ENCODE data around the gene KLHDC1.

DNA sequence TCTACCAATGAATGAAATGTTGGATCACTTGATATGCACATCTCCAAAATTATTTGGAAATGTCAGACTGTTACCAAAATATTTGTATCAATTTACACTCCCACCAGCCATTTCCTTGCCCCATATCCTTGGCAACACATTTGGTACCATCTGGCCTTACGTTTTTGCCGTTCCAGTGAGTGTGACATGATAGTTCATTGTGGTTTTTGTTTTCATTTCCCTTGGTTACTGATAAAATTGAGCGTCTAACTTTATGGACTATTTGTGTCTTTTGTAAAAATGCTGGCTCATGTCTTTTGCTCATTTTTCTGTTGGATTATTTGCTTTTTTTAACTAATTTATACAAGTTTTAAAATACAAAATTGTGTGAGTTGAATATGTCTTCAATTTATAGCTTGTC, 11.0 kb downstream of the KLHDC1 start:
- TF ChIP-seq, protein P1, sequence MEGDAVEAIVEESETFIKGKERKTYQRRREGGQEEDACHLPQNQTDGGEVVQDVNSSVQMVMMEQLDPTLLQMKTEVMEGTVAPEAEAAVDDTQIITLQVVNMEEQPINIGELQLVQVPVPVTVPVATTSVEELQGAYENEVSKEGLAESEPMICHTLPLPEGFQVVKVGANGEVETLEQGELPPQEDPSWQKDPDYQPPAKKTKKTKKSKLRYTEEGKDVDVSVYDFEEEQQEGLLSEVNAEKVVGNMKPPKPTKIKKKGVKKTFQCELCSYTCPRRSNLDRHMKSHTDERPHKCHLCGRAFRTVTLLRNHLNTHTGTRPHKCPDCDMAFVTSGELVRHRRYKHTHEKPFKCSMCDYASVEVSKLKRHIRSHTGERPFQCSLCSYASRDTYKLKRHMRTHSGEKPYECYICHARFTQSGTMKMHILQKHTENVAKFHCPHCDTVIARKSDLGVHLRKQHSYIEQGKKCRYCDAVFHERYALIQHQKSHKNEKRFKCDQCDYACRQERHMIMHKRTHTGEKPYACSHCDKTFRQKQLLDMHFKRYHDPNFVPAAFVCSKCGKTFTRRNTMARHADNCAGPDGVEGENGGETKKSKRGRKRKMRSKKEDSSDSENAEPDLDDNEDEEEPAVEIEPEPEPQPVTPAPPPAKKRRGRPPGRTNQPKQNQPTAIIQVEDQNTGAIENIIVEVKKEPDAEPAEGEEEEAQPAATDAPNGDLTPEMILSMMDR (IDR thresholded peaks at IDR 0.05; ENCODE audit: borderline replicate concordance, extremely low read depth, low read length, poor library complexity, severe bottlenecking), result no peak
- no peak for TF ChIP-seq EZH2 (IDR thresholded peaks at IDR 0.05; ENCODE audit: borderline replicate concordance, low read depth, low read length, severe bottlenecking)
